Measurements from ENCODE around the gene S100P.

GRCh38 chr4:6728320-6729029 lies 34.8 kb downstream of the S100P start:
- TF ChIP-seq CTCF (IDR thresholded peaks at IDR 0.05; ENCODE audit: borderline replicate concordance, extremely low read depth, low read length, poor library complexity, severe bottlenecking) (no peak), EZH2 (IDR thresholded peaks at IDR 0.05; ENCODE audit: borderline replicate concordance, low read depth, low read length, severe bottlenecking) (no peak)

Measured in DND-41 (cell line).